Ureter (tissue), 1 donor: ENCODE measurements around the gene WFIKKN1. TPM values are rescaled to one million over a fixed set of nuclear protein-coding genes. Genes with fewer than 3 reads are reported as not detected.

Experiments
- total RNA-seq: library from RNA; stranded (reverse); gene quantifications from one replicate; pipeline ENCODE4 v1.2.4, GENCODE V29; 2023
- donor health status: DM: yes; HTN: yes; CAD: no.

Gene WFIKKN1
- total RNA-seq, 1 donor from 2014 or later, result 0.65 TPM

Other genes with a start within 250 kb of the WFIKKN1 start
- gene PGAP6, start 249.0 kb upstream of the WFIKKN1 start, total RNA-seq, result 37.6 TPM
- gene NME4, start 233.8 kb upstream of the WFIKKN1 start, total RNA-seq, result 121 TPM
- 17.5 TPM for gene DECR2, start 229.1 kb upstream of the WFIKKN1 start, total RNA-seq
- 42.0 TPM for gene RAB11FIP3, start 205.3 kb upstream of the WFIKKN1 start, total RNA-seq
- gene CAPN15, start 103.3 kb upstream of the WFIKKN1 start, total RNA-seq, result 60.1 TPM
- not detected for gene PRR35, start 70.6 kb upstream of the WFIKKN1 start, total RNA-seq
- 0.36 TPM for gene NHLRC4, start 64.0 kb upstream of the WFIKKN1 start, total RNA-seq
- 65.7 TPM for gene PIGQ, start 61.0 kb upstream of the WFIKKN1 start, total RNA-seq
- gene RAB40C, start 40.9 kb upstream of the WFIKKN1 start, total RNA-seq, result 39.2 TPM
- gene METTL26, start 5.3 kb downstream of the WFIKKN1 start, total RNA-seq, result 48.3 TPM
- gene MCRIP2, start 10.8 kb downstream of the WFIKKN1 start, total RNA-seq, result 40.4 TPM
- gene WDR90, start 18.4 kb downstream of the WFIKKN1 start, total RNA-seq, result 53.3 TPM
- 129 TPM for gene RHOT2, start 37.1 kb downstream of the WFIKKN1 start, total RNA-seq
- 2.3 TPM for gene RHBDL1, start 44.7 kb downstream of the WFIKKN1 start, total RNA-seq
- gene STUB1, start 49.4 kb downstream of the WFIKKN1 start, total RNA-seq, result 118 TPM
- 63.4 TPM for gene JMJD8, start 53.3 kb downstream of the WFIKKN1 start, total RNA-seq
- gene WDR24, start 59.4 kb downstream of the WFIKKN1 start, total RNA-seq, result 10.4 TPM
- gene FBXL16, start 74.8 kb downstream of the WFIKKN1 start, total RNA-seq, result 1.3 TPM
- gene METRN, start 84.1 kb downstream of the WFIKKN1 start, total RNA-seq, result 20.8 TPM
- 43.2 TPM for gene ANTKMT, start 90.2 kb downstream of the WFIKKN1 start, total RNA-seq
- 5.3 TPM for gene CCDC78, start 95.5 kb downstream of the WFIKKN1 start, total RNA-seq
- gene HAGHL, start 96.1 kb downstream of the WFIKKN1 start, total RNA-seq, result 7.9 TPM
- gene CIAO3, start 110.0 kb downstream of the WFIKKN1 start, total RNA-seq, result 38.9 TPM
- gene MSLN, start 129.7 kb downstream of the WFIKKN1 start, total RNA-seq, result 1.4 TPM
- 18.7 TPM for gene RPUSD1, start 157.4 kb downstream of the WFIKKN1 start, total RNA-seq
- 13.3 TPM for gene CHTF18, start 157.6 kb downstream of the WFIKKN1 start, total RNA-seq
- 0.52 TPM for gene GNG13, start 169.7 kb downstream of the WFIKKN1 start, total RNA-seq